IPS-NIHi7 (cell line): ENCODE measurements around the gene HSF2BP.
"Not testable (repeated sequence)": the region's sequence is repeated elsewhere in the genome, so short reads cannot be mapped to it uniquely, and the experiment has no call there.

Experiments
- DNase-seq: peaks from one replicate; pipeline ENCODE4 v3.0.0; 2012; ENCODE audit warnings: mixed read lengths; ENCODE audit errors: extremely low spot score

The HSF2BP gene

DNA sequence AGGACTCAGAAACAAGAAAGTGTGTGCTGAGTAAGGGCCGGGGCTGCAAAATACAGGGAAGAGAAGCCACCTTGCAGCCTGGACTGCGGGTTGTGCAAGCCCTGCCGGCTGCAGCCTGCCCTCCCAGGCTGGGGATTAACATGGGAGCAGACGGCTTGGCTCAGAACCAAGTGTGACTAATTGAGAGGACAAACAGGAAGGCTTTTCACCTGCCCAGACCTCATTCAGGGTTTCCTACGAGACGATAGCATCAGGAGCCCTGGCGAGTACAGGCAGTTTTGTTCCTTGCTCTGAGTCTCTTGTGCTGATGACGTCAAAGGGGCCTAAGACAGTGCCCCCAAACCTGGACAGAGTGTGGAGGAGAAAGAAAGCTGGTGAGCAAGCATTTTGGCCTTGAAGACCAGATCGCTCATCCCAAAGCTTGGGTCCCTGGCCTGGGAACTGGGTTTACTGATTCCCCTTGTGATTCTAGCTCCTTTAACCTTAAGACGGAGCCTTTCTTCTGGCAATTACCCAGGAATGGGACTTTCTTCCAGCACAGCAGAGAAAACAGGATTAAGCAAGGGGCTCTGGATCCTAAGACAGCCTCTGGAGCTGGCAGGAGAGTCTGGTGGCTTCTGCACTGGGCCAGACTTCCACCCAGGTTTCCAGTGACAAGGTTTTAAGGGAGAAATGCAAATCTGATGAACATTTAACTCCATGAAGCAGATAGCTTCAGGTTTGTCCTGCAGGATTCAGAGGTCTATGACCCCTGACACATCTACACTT is 142.2 kb downstream of the HSF2BP start:
- DNase-seq, result not testable (repeated sequence)

- DNase-seq, result not testable (repeated sequence)
These were observed 142.9 kb downstream of the HSF2BP start for GRCh38 chr21:43516295-43516847.

DNA sequence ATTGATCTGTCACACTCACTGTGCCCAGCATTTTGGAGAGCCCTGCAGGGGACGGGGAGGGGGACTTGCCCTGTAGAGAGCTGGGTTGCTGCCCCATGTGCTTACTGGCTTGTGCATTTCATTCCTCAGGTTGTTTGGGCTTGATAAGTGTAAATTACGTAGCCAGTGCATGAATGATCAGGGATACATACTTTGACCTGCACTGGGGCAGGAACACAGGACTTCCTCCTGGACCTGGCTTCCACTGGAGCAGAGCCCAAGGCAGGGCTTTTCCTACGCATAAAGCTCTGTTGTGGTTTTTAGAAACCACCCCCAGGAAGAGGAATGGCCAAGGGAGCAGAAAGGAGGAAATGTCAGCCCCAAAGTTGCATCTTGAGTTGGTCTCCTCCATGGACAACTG is 144.5 kb downstream of the HSF2BP start:
- not testable (repeated sequence) for DNase-seq

GRCh38 chr21:43513023-43513422 is 146.3 kb downstream of the HSF2BP start:
- not testable (repeated sequence) for DNase-seq

DNA sequence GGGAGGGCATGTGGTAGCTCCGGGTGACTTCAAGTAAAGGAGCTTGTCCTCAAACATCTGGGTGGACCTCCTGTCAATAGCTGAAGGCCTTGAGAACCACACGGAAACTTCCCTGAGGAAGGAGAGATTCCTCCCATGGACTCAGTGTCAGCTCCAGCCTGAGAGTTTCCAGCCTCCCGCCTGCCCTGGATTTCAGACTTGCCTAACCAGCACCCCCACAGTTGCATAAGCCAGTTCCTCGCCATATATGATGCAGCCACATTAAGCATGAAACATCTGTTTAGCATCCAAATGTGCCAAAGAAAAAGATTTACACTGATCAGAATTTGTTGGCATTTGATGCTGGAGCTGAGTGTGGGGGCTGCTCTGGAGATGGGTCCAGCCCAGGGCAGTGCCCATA is 148.1 kb downstream of the HSF2BP start:
- DNase-seq, result not testable (repeated sequence)

GRCh38 chr21:43510669-43511068 is 148.6 kb downstream of the HSF2BP start:
- not testable (repeated sequence) for DNase-seq

DNA sequence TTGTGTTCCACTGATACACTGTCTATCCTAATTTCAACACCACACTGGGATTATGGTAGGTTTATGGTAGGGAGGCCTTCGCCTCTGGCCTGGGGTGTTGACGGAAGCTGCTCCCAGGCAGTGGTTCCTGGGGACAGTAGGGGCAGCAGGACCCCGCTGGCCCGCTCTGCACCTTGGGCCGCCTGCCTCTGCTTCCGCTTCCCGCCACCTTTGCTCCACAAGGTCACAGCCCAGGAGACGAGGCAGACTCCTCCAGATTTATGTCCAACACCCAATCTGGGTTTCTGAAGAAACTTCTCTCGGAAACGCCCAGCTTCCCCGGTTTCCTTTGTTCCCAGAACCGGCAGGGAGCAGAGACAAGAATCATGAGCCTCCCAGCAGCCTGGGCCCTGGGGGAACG is 155.4 kb downstream of the HSF2BP start:
- DNase-seq, result not testable (repeated sequence)

DNA sequence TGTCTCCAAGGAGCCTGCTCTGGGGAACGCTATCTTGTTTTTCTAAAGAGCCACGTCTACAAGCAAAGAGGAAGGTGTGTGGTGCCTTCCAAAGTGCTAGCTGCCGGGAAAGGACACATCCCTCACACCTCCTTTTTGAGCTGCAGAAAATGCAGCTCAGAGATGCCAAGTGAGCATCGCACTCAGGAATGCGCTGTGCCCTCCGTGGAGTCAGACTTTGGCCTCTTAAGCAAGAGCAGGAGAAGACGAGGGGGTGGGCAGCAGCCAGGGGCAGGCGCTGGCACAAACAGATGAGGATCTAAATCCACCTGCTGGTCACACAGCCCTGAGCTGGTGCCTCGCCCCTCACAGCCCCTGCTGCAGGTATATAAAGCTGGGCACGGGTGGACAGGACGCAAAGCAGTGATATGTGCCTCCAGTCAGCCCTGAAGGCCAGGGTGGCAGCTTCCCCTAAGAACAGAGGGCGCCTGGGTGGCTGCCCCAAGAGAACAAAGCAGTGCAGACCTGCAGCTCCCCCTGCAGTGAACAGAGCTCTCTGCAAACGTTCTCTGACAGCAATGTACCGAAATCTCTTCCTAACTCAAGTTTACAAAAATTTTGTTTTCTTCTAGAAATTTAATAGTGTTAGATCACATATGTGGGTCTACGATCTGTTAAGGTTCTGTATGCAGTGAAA is 156.1 kb downstream of the HSF2BP start:
- DNase-seq, result not testable (repeated sequence)

DNA sequence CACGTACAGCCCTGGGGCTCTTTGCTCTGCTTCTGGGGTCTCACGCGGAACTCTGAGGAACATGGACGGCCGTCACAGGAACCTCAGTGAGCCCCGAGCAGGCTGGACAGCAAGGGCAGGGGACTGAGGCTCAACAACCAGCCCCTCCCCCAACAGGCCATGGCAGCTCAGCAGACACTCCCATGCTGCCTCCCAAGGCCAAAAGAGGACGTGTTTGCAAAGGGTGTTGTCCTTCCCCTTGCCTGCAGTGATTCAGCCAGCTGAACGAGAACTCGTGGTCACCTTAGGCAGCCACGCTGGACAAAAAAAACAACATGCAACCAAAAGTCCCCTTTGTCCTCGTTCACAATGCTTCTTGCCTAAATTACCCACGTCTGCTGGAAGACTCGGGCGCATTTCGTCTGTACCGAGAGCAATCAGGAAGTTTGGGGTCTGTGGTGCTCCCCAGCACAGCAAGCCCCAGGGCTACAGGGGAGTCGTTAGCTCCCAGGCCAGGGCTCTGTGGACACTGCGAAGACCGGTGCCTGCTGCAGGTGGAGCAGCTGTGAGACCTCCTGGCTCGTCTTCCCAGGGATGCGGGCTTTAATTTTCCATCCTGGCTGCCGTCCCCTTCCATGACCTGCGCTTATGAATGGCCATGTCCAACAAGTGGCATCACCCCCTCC is 156.7 kb downstream of the HSF2BP start:
- not testable (repeated sequence) for DNase-seq

- not testable (repeated sequence) for DNase-seq
These were observed 160.4 kb downstream of the HSF2BP start for GRCh38 chr21:43498924-43499323.

DNA sequence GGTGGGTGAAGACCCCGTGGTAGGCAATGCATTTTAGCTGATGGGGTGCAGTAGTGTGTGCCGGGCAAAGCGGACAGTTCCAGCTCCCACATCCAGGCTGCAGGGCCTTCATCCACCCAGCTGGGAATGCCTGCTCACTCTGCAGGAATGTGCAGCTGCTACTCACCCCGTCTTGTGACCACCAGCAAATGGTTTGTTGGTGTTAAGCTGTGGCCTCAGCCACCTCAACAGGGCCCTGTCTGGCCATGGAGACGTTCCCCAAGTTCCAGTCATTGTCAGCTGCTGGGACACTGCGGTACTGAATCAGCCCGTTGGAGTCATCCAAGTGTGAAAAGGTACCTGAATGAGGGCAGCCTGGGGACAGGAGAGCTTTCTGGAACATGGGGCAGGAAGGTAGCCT is 161.2 kb downstream of the HSF2BP start:
- not testable (repeated sequence) for DNase-seq

GRCh38 chr21:43494279-43495012 is 164.8 kb downstream of the HSF2BP start:
- DNase-seq, result not testable (repeated sequence)

DNA sequence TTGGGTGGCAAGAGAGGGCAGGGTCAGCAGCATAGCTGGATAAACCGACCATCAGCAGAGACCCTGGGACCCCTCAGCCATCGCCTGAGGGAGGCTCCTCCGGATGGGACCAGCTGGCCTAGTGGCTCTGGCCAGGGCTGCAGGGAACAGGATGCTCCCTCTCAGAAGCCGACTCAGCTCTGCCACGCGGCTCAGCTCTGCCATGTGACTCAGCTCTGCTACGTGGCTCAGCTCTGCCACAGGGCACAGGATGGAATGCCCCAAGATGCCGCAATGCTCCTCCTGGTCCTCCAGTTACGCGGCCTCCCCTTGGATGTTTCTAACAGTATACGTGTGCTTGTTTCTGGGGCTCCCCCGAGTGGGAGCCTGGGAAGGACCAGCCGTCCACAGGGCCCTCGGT is 165.8 kb downstream of the HSF2BP start:
- not testable (repeated sequence) for DNase-seq

DNA sequence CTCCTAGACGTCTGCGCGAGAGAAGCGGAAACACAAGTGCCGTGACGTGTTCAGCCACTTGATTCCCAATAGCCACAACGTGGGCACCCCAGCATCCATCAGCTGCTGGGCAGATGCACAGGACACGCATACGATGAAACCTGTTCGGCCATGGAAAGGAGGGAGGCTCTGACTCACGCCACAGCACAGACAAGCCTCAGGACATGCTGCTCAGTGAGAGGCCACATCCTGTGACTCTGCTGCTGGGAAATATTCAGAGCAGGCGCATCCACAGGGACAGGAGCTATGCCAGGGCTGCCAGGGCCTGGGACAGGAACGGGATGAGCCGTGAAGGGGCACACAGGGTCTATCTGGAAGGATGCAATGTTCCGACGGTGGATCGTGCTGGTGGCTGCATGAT is 171.1 kb downstream of the HSF2BP start:
- not testable (repeated sequence) for DNase-seq

- DNase-seq, result not testable (repeated sequence)
These were observed 173.2 kb downstream of the HSF2BP start for GRCh38 chr21:43486051-43486450.

DNA sequence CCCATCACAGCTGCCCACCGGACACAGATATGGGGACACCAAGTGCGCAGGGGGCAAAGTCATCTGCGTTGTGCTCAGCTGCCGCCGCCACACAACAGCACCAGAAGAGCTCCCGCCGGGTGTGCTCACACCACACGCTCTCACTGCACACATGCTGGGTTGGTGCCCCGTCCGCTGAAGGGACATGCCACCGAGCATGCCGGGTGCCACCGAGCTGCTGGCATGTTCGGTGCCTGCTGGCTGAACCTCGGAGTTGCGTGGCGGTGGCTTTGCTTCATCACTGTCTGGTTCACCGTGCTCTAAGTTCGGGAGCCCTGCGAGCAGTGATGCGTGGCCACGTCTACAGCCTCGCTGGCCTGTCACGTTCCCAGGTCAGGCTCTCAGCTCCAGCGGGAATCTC is 174.3 kb downstream of the HSF2BP start:
- DNase-seq, result not testable (repeated sequence)

GRCh38 chr21:43479197-43479596 is 180.1 kb downstream of the HSF2BP start:
- not testable (repeated sequence) for DNase-seq
